Nasal cavity respiratory epithelium epithelial cell of viscerocranial mucosa (primary cell): Measurements from ENCODE around the gene ITGAD. TPM values are rescaled to one million over a fixed set of nuclear protein-coding genes. Genes with fewer than 3 reads are reported as not detected.

Experiments
- total RNA-seq: library from RNA; depleted of rRNA; stranded (reverse); fragments of >200 nt; gene quantifications from 2 replicates; pipeline ENCODE4 v1.2.3, GENCODE V29; 2014

ITGAD gene
- not detected in 2 replicates for total RNA-seq

GRCh38 chr16:31393056-31393455, at the start of gene ITGAD:
Gene ITGAD, plus strand, starts transcription at chr16:31393335. Its CDS starts 26 bp downstream, at chr16:31393361.

GRCh38 chr16:31354394-31355291, 38.5 kb upstream of the ITGAD start, which contains the start of gene ITGAX:
Gene ITGAX, plus strand, starts transcription at chr16:31355176. Its CDS starts 79 bp downstream, at chr16:31355255.

GRCh38 chr16:31428279-31428597, 35.1 kb downstream of the ITGAD start, which contains the start of gene COX6A2:
Gene COX6A2, minus strand, starts transcription at chr16:31428360. Its CDS starts 35 bp downstream, at chr16:31428325.

GRCh38 chr16:31458844-31459686, 65.9 kb downstream of the ITGAD start, which contains the start of gene ARMC5:
Gene ARMC5, plus strand, starts transcription at chr16:31459501. Its CDS starts 24 bp downstream, at chr16:31459525.

GRCh38 chr16:31471875-31472708, 79.0 kb downstream of the ITGAD start, which contains the start of gene TGFB1I1:
Gene TGFB1I1, plus strand, starts transcription at chr16:31472152. Its CDS starts 37 bp downstream, at chr16:31472189.

Other genes with a start within 250 kb of the ITGAD start
- 0.34 and 0.85 TPM in 2 replicates for gene PRSS36, start 243.3 kb upstream of the ITGAD start, total RNA-seq
- 17.8 and 42.6 TPM in 2 replicates for gene FUS, start 213.2 kb upstream of the ITGAD start, total RNA-seq
- 56.4 and 92.7 TPM in 2 replicates for gene PYCARD, start 190.6 kb upstream of the ITGAD start, total RNA-seq
- gene TRIM72, start 179.2 kb upstream of the ITGAD start, total RNA-seq, result under 0.01 TPM in 1 of 2 replicates, not detected in the other
- not detected in 2 replicates for gene PYDC1, start 176.2 kb upstream of the ITGAD start, total RNA-seq
- gene ITGAM, start 133.4 kb upstream of the ITGAD start, total RNA-seq, result 0.57 TPM in 1 of 2 replicates, not detected in the other
- under 0.01 TPM in 1 of 2 replicates, not detected in the other for gene ITGAX, start 38.2 kb upstream of the ITGAD start, total RNA-seq
- not detected in 2 replicates for gene COX6A2, start 35.0 kb downstream of the ITGAD start, total RNA-seq
- under 0.01 and 0.43 TPM in 2 replicates for gene ZNF843, start 49.5 kb downstream of the ITGAD start, total RNA-seq
- 7.2 and 14.9 TPM in 2 replicates for gene ARMC5, start 66.2 kb downstream of the ITGAD start, total RNA-seq
- gene TGFB1I1, start 78.8 kb downstream of the ITGAD start, total RNA-seq, result 1.7 and 5.2 TPM in 2 replicates
- gene SLC5A2, start 89.8 kb downstream of the ITGAD start, total RNA-seq, result not detected in 2 replicates
- 35.5 and 56.0 TPM in 2 replicates for gene RUSF1, start 115.1 kb downstream of the ITGAD start, total RNA-seq
- not detected in 2 replicates for gene AHSP, start 134.6 kb downstream of the ITGAD start, total RNA-seq